ENCODE measurements around the gene CERKL.

The CERKL gene

GRCh38 chr2:181523756-181524155 is 133.1 kb downstream of the CERKL start:
- TF ChIP-seq, protein P1, sequence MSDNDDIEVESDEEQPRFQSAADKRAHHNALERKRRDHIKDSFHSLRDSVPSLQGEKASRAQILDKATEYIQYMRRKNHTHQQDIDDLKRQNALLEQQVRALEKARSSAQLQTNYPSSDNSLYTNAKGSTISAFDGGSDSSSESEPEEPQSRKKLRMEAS (IDR thresholded peaks at IDR 0.05) = no peak
- TF ChIP-seq CREB1 (IDR thresholded peaks at IDR 0.05; ENCODE audit: low read depth) (no peak), TAF1 (IDR thresholded peaks at IDR 0.05; ENCODE audit: low read depth) (no peak), RAD21 (IDR thresholded peaks at IDR 0.05; ENCODE audit: low read depth) (no peak), TEAD4 (IDR thresholded peaks at IDR 0.05) (no peak), NFIC (IDR thresholded peaks at IDR 0.05) (no peak), CEBPB (IDR thresholded peaks at IDR 0.05) (no peak), TCF12 (IDR thresholded peaks at IDR 0.05; ENCODE audit: low read depth) (no peak)
- TF ChIP-seq, protein P2, sequence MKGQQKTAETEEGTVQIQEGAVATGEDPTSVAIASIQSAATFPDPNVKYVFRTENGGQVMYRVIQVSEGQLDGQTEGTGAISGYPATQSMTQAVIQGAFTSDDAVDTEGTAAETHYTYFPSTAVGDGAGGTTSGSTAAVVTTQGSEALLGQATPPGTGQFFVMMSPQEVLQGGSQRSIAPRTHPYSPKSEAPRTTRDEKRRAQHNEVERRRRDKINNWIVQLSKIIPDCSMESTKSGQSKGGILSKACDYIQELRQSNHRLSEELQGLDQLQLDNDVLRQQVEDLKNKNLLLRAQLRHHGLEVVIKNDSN (IDR thresholded peaks at IDR 0.05) = no peak
- TF ChIP-seq, protein P3, sequence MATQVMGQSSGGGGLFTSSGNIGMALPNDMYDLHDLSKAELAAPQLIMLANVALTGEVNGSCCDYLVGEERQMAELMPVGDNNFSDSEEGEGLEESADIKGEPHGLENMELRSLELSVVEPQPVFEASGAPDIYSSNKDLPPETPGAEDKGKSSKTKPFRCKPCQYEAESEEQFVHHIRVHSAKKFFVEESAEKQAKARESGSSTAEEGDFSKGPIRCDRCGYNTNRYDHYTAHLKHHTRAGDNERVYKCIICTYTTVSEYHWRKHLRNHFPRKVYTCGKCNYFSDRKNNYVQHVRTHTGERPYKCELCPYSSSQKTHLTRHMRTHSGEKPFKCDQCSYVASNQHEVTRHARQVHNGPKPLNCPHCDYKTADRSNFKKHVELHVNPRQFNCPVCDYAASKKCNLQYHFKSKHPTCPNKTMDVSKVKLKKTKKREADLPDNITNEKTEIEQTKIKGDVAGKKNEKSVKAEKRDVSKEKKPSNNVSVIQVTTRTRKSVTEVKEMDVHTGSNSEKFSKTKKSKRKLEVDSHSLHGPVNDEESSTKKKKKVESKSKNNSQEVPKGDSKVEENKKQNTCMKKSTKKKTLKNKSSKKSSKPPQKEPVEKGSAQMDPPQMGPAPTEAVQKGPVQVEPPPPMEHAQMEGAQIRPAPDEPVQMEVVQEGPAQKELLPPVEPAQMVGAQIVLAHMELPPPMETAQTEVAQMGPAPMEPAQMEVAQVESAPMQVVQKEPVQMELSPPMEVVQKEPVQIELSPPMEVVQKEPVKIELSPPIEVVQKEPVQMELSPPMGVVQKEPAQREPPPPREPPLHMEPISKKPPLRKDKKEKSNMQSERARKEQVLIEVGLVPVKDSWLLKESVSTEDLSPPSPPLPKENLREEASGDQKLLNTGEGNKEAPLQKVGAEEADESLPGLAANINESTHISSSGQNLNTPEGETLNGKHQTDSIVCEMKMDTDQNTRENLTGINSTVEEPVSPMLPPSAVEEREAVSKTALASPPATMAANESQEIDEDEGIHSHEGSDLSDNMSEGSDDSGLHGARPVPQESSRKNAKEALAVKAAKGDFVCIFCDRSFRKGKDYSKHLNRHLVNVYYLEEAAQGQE (IDR thresholded peaks at IDR 0.05; ENCODE audit: low read depth) = no peak

- no peak for TF ChIP-seq FOXM1 (IDR thresholded peaks at IDR 0.05; ENCODE audit: borderline replicate concordance, low read depth)
- TF ChIP-seq EP300 (IDR thresholded peaks at IDR 0.05; ENCODE audit: borderline replicate concordance) = no peak
- no peak for TF ChIP-seq TEAD4 (IDR thresholded peaks at IDR 0.05)
- no peak for TF ChIP-seq ZBTB7A (IDR thresholded peaks at IDR 0.05; ENCODE audit: low read depth)
- no peak for TF ChIP-seq CEBPB (IDR thresholded peaks at IDR 0.05)
- TF ChIP-seq YY1 (IDR thresholded peaks at IDR 0.05; ENCODE audit: low read depth) = no peak
- TF ChIP-seq EGR1 (IDR thresholded peaks at IDR 0.05) = no peak
- no peak for TF ChIP-seq RAD21 (IDR thresholded peaks at IDR 0.05; ENCODE audit: low read depth)
- TF ChIP-seq TCF12 (IDR thresholded peaks at IDR 0.05; ENCODE audit: low read depth) = no peak
- TF ChIP-seq, protein P1 (IDR thresholded peaks at IDR 0.05) = no peak
- TF ChIP-seq, protein P3 (IDR thresholded peaks at IDR 0.05; ENCODE audit: low read depth) = no peak
- no peak for TF ChIP-seq NFIC (IDR thresholded peaks at IDR 0.05)
- TF ChIP-seq CREB1 (IDR thresholded peaks at IDR 0.05; ENCODE audit: low read depth) = no peak
- TF ChIP-seq TAF1 (IDR thresholded peaks at IDR 0.05; ENCODE audit: low read depth) = no peak
- TF ChIP-seq, protein P2 (IDR thresholded peaks at IDR 0.05) = no peak
Observed at GRCh38 chr2:181520253-181520652, 136.7 kb downstream of the CERKL start.

GRCh38 chr2:181517685-181518301 is 139.1 kb downstream of the CERKL start:
- TF ChIP-seq NFIC (IDR thresholded peaks at IDR 0.05) (no peak), TAF1 (IDR thresholded peaks at IDR 0.05; ENCODE audit: low read depth) (no peak), ZBTB7A (IDR thresholded peaks at IDR 0.05; ENCODE audit: low read depth) (no peak), TCF12 (IDR thresholded peaks at IDR 0.05; ENCODE audit: low read depth) (no peak)

GRCh38 chr2:181516992-181517391 is 139.9 kb downstream of the CERKL start:
- TF ChIP-seq YY1 (IDR thresholded peaks at IDR 0.05; ENCODE audit: low read depth) = no peak
- TF ChIP-seq EGR1 (IDR thresholded peaks at IDR 0.05) = no peak
- TF ChIP-seq FOXM1 (IDR thresholded peaks at IDR 0.05; ENCODE audit: borderline replicate concordance, low read depth) = no peak

DNA sequence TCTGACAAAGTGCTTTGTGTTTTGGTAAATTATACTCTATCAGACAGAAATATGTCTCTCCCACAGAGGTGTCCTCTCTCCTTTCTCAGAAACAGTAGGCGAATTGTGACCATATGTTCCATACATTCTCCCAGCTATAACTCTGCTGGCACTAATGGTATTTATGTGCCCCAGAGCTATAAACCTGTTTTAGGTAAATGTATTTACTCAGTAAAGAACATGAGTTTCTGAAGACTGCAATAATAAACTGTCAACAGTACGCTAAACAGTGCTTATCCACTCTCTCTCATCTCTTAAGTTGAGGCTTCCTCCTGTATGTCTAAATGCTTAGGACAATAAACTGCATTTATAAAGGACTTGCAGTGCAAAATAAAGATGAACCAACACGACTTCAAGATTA is 141.2 kb downstream of the CERKL start:
- TF ChIP-seq, protein P3 (IDR thresholded peaks at IDR 0.05; ENCODE audit: low read depth) = no peak
- TF ChIP-seq CEBPB (IDR thresholded peaks at IDR 0.05) = no peak
- no peak for TF ChIP-seq NFIC (IDR thresholded peaks at IDR 0.05)
- TF ChIP-seq RAD21 (IDR thresholded peaks at IDR 0.05; ENCODE audit: low read depth) = no peak
- no peak for TF ChIP-seq YY1 (IDR thresholded peaks at IDR 0.05; ENCODE audit: low read depth)
- no peak for TF ChIP-seq CREB1 (IDR thresholded peaks at IDR 0.05; ENCODE audit: low read depth)
- TF ChIP-seq TEAD4 (IDR thresholded peaks at IDR 0.05) = no peak
- no peak for TF ChIP-seq ZBTB7A (IDR thresholded peaks at IDR 0.05; ENCODE audit: low read depth)
- TF ChIP-seq EGR1 (IDR thresholded peaks at IDR 0.05) = no peak
- TF ChIP-seq, protein P2 (IDR thresholded peaks at IDR 0.05) = no peak
- no peak for TF ChIP-seq EP300 (IDR thresholded peaks at IDR 0.05; ENCODE audit: borderline replicate concordance)
- TF ChIP-seq FOXM1 (IDR thresholded peaks at IDR 0.05; ENCODE audit: borderline replicate concordance, low read depth) = no peak
- TF ChIP-seq, protein P1 (IDR thresholded peaks at IDR 0.05) = no peak
